ENCODE data around the gene SNX17. TPM values are rescaled to one million over a fixed set of nuclear protein-coding genes. Genes with fewer than 3 reads are reported as not detected.

Gene SNX17
- total RNA-seq, 1 donor, result 169 TPM

DNA sequence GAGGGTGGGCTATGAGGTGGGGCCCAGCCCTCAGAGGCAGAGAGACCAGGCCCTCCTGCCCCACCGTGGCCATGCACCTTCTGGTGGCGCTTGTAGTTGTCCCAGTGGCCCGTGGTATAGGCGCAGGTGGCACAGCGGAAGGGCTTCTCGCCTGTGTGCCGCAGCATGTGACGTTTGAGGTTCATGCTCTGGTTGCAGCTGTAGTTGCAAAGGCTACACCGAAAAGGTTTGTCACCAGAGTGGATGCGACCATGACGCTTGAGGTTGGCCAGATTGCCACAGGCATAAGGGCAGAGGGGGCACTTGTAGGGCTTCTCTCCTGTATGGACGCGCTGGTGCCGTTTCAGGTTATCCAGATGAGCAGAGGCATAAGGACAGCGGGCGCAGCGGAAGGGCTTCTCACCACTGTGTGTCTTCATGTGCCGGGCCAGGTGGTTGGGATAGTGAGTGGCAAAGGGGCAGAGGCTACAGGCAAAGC, 7.2 kb downstream of the SNX17 start:
- DNase-seq (ENCODE audit: low read depth), result no peak
- TF ChIP-seq, protein P1, sequence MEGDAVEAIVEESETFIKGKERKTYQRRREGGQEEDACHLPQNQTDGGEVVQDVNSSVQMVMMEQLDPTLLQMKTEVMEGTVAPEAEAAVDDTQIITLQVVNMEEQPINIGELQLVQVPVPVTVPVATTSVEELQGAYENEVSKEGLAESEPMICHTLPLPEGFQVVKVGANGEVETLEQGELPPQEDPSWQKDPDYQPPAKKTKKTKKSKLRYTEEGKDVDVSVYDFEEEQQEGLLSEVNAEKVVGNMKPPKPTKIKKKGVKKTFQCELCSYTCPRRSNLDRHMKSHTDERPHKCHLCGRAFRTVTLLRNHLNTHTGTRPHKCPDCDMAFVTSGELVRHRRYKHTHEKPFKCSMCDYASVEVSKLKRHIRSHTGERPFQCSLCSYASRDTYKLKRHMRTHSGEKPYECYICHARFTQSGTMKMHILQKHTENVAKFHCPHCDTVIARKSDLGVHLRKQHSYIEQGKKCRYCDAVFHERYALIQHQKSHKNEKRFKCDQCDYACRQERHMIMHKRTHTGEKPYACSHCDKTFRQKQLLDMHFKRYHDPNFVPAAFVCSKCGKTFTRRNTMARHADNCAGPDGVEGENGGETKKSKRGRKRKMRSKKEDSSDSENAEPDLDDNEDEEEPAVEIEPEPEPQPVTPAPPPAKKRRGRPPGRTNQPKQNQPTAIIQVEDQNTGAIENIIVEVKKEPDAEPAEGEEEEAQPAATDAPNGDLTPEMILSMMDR (IDR thresholded peaks at IDR 0.05; ENCODE audit: insufficient read depth, low read depth, low read length), result no peak
- no peak overlapping the region for H3K4me3 ChIP-seq (ENCODE audit: low read depth, low read length)

DNA sequence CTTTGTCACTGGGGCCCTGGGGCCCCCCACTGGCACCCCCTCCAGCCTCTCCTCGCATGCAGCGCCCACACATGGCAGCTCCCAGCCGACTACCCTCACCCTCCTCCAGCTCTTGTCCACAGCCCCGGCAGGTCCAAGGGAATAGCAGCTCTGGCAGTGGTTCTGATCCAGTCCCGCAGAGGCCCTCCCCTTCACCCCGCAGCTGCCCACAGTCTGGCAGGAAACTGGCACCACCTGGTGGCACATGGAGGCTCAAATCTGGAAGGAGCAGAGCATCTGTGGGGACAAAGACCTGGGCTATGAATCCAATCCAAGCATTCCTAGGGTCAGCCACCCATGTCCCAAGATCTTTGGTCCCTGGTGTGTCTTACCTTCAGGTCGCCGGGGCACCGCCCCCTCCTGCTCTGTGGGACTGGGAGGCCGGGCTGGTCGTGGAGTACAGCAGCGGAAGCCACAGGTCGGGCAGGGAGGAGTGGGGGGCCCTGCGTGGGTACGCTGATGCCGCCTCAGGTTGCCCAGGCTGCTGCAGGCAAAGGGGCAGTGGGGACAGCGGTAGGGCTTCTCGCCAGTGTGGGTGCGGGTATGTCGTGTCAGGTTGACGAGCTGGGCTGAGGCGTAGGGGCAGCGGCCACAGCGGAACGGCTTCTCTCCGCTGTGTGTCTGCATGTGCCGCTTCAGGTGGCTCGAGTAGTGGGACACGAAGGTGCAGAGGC, 7.8 kb downstream of the SNX17 start:
- no peak overlapping the region for H3K4me3 ChIP-seq (ENCODE audit: low read depth, low read length)
- TF ChIP-seq, protein P1 (IDR thresholded peaks at IDR 0.05; ENCODE audit: insufficient read depth, low read depth, low read length), result peak; percentile 27
- no peak for DNase-seq (ENCODE audit: low read depth)

DNA sequence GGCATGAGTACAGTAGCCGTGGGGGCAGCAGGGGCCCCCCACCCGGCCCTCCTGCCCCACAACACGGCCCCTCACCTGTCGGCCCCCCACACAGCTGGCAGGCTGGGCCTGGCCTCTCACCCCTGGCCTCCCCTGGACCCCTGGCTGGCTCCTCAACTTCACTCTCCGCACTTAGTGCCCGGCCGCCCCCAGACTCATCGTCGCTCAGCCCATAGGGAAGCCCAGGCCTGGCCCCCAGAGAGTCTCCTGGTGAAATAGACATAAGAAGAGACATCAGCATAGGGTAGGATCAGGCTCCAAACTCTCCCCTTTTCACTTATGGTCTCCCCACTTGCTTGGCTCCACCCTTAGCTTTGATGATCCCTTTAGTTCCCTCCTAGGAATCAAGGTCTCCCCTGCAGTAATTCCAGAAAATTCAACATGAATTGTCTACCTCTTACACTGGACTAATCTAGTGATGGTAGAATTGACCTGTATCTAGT, 8.4 kb downstream of the SNX17 start:
- no peak for DNase-seq (ENCODE audit: low read depth)
- H3K4me3 ChIP-seq (ENCODE audit: low read depth, low read length), result no peak overlapping the region
- TF ChIP-seq, protein P1 (IDR thresholded peaks at IDR 0.05; ENCODE audit: insufficient read depth, low read depth, low read length), result no peak

DNA sequence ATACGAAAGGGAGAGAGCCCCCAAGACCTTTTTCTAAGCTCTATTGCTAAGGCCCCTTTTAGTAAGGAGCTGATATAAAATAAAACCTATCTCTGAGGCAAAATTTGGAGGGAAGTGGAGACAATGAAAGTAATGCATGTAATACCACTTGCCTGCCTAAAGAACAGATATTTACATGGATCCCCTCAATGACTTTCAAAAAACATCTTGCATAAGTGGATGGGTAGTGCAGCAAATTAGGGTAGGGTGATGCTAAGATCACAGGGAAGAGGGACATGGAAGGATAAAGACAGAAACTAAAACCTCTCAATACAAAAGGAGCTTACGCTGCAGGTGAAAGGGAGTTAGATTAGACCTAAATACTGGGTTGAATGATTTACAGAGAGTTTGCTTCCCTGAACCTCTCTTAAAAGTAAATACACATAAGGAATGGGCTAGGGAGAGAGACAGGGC, 9.0 kb downstream of the SNX17 start:
- no peak for DNase-seq (ENCODE audit: low read depth)

DNA sequence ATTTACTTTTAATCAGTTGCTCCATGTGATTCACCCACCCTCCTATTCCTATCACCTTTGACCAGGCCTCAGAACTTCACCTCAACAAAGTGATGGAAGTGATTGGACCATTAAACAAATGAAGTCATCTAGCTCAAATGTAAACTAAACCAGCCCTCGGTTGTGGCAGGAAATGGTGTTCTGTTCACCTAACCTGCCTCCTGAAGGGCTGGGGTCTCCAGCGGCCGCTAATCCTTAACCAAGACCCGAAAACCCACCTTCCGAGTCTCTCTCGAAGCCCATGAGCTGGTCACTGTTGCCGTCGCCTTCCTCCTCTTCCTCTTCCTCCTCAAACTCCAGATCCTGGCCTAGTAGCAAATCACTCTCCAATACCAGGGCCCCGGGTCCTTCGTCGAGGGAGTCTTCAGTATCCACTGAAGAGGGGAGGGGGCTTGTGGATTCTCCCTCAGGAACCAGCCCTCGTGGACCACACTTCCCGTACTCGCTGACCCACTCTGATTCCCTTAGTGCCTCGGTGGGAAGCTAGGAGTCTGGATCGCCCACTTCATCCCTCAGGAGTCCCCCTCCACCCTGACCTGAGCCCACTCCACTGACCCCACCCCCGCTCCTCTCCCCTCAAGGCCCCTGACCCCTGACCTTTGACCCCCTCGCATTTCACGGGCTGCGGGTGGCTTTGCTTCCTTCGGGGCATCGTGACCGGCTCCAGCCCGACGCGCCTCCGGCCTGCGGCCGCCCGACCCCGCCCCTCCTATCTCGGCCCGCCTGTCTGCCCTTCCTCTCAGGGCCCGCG, 9.6 kb downstream of the SNX17 start:
- H3K4me3 ChIP-seq (ENCODE audit: low read depth, low read length), result peak overlapping the region; percentile 78
- TF ChIP-seq, protein P1 (IDR thresholded peaks at IDR 0.05; ENCODE audit: insufficient read depth, low read depth, low read length), result no peak
- peak; percentile 68 for DNase-seq (ENCODE audit: low read depth)

More for the DNA sequence above, 9.0 kb downstream of the SNX17 start:
- peak overlapping the region; percentile 78 for H3K4me3 ChIP-seq (ENCODE audit: low read depth, low read length)
- TF ChIP-seq, protein P1 (IDR thresholded peaks at IDR 0.05; ENCODE audit: insufficient read depth, low read depth, low read length), result no peak

DNA sequence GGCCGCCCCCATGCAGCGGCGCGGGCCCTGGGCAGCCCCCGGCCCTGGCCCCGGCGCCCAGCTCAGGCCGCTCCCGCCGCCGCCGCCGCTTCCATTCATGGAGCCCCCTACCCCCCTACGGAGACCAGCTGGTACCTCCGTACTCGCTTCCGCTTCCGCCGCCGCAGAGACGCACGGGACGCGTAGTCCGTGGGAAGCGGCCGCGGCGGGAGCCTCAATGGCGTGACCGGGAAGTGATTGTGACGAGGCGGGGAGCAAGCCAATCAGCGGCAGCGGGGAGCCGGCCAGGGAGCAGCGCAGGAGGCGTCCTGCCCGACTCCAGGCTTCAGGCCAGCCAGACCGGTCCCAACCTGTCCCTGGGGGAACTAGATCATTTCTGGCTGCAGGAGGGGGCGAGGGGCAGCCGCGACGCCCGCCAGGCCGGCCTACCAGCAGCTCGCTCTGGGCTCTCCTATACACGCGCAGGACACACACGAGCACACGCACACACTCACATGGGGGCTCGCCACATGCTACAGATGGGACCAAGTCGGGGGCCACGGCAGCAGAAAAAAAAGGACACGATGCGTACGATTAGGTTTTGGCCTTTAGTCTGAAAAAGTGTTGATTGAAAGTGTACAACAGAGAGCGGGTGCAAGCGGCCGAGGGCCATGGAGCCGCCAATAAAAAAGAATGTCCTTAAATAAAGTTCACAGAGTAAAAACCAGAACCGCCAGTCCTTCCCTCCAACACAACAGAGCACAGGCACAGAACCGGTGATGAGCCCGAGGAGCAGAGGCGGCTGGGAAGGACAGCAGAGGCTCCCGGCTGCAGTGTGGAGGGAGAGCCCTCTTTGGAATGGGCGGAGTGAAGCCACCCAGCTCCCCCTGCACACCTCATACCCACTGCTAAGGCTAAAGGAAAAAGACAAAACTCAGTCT, 10.5 kb downstream of the SNX17 start, which contains the start of gene ZNF513:
Gene ZNF513 (minus strand): TSS at position 109 of the 920 bp plus-strand sequence. CDS start 208 bp downstream, outside the sequence.
- DNase-seq (ENCODE audit: low read depth), result peak; percentile 96
- TF ChIP-seq, protein P1 (IDR thresholded peaks at IDR 0.05; ENCODE audit: insufficient read depth, low read depth, low read length), result no peak
- peak within 1 kb of the TSS; percentile 78 for H3K4me3 ChIP-seq (ENCODE audit: low read depth, low read length)

All from fibroblast of villous mesenchyme (primary cell).